ENCODE results near the gene EXOC8. TPM values are rescaled to one million over a fixed set of nuclear protein-coding genes. Genes with fewer than 3 reads are reported as not detected.
A peak's percentile ranks its signal among the peaks of the same experiment; 100 is the strongest.

The EXOC8 gene
- total and polyA plus RNA-seq, 2 of the 13 experiments (the other 11 are each of a cell fraction or from before 2014, with no cell fraction given), result 2.1 to 7.9 TPM

GRCh38 chr1:231385416-231385748, 47.7 kb upstream of the EXOC8 start (continued):
- no peak for TF ChIP-seq CEBPG (CRISPR knock-in tag; IDR thresholded peaks at IDR 0.05)
- no peak for TF ChIP-seq ADNP (CRISPR knock-in tag; IDR thresholded peaks at IDR 0.05)
- no peak for TF ChIP-seq NR2F2 (IDR thresholded peaks at IDR 0.05; ENCODE audit: borderline replicate concordance, low read depth)
- TF ChIP-seq ZFP36L1 (CRISPR knock-in tag; IDR thresholded peaks at IDR 0.05), result no peak
- TF ChIP-seq ZNF335 (CRISPR knock-in tag; IDR thresholded peaks at IDR 0.05), result no peak
- TF ChIP-seq, protein P1, sequence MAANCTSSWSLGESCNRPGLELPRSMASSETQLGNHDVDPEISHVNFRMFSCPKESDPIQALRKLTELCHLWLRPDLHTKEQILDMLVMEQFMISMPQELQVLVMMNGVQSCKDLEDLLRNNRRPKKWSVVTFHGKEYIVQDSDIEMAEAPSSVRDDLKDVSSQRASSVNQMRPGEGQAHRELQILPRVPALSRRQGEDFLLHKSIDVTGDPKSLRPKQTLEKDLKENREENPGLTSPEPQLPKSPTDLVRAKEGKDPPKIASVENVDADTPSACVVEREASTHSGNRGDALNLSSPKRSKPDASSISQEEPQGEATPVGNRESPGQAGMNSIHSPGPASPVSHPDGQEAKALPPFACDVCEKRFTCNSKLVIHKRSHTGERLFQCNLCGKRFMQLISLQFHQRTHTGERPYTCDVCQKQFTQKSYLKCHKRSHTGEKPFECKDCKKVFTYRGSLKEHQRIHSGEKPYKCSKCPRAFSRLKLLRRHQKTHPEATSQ (CRISPR knock-in tag; IDR thresholded peaks at IDR 0.05; ENCODE audit: borderline replicate concordance), result no peak
- TF ChIP-seq SOX5 (CRISPR knock-in tag; IDR thresholded peaks at IDR 0.05; ENCODE audit: borderline replicate concordance), result 0 out of 2 replicates have a peak, but pooled peaks have one; percentile 18
- no peak for TF ChIP-seq PAF1 (CRISPR knock-in tag; IDR thresholded peaks at IDR 0.05)
- peak; percentile 66; the same call in 1 of the 2 replicates for TF ChIP-seq PPARG (CRISPR knock-in tag; conservative IDR thresholded peaks at IDR 0.05)
- no peak for TF ChIP-seq ZNF10 (CRISPR knock-in tag; IDR thresholded peaks at IDR 0.05; ENCODE audit: borderline replicate concordance, low read depth)
- no peak for TF ChIP-seq TBP (CRISPR knock-in tag; IDR thresholded peaks at IDR 0.05)
- TF ChIP-seq ETV5 (CRISPR knock-in tag; IDR thresholded peaks at IDR 0.05; ENCODE audit: borderline replicate concordance), result peak; percentile 44; the same call in 1 of the 2 replicates
- 0 out of 2 replicates have a peak, but pooled peaks have one; percentile 21 for TF ChIP-seq GATAD2A (CRISPR knock-in tag; IDR thresholded peaks at IDR 0.05)

DNA sequence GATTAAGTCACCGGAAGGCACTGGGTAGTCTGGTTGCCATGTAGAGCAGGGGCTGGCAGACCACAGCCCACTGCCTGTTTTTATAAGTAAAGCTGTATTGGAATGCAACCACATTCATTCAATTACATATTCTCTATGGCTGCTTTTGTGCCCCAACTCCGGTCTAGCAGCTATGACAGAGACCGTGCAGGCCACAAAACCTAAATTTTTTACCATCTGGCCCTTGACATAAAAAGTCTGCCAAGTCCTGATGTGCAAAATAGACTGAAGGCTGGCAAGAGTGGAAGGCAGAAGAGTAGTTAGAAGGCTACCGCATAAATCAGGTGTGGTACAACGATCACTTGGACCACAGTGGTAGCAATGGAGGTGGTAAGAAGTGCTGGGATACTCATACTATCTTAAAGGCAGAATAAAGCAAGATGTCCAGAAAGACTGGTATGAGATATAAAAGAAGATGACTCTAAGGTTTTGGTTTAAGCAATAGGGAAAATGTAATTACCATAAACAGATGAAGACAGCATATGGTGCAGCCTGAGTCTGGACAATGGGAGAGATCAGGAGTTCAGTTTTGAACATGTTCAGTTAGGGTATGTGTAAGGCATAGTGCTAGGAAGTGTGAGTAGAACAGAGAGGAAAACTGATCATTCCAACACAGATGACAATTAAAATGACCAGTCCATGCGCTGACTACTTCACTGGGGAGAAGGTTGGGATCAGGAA, 47.2 kb upstream of the EXOC8 start:
- Histone ChIP-seq H3K4me3 (replicated peaks in 1 of 3; ENCODE audit: insufficient read depth in 1 of 3, low read depth in 2 of 3, low read length in 3 of 3) (no peak overlapping the region), H3K27me3 (ENCODE audit: control insufficient read depth in 1 of 2, insufficient read depth in 2 of 2, low read length in 2 of 2) (no peaks in the 10 kb centered on the region), H3K9me3 (ENCODE audit: low read length) (no peaks in the 10 kb centered on the region), H3K79me2 (ENCODE audit: insufficient read depth, low read length) (peaks cover 94% of the 10 kb centered on the region), H3K27ac (ENCODE audit: extremely low read length, insufficient read depth, low read length) (peak overlapping the region; percentile 0), H3K9ac (ENCODE audit: insufficient read depth, low read depth, low read length) (no peak overlapping the region), H2AFZ (ENCODE audit: low read length) (no peak overlapping the region), H3K4me2 (ENCODE audit: low read depth, low read length) (peak overlapping the region; percentile 5), H4K20me1 (ENCODE audit: insufficient read depth, low read length) (peaks cover 73% of the 10 kb centered on the region), H3K4me1 (ENCODE audit: insufficient read depth, low read length) (peaks cover 61% of the 10 kb centered on the region), H3K36me3 (replicated peaks in 1 of 2; ENCODE audit: control insufficient read depth in 1 of 2, insufficient read depth in 2 of 2, low read length in 2 of 2) (peaks cover 2 to 23% of the 10 kb centered on the region in 2 experiments)
- in situ Hi-C loops (cut with HindIII; ENCODE audit: extremely low pct_ligation_motif_present, low pct_unique_long_range_greater_than_20kb), result no loop called here
- POLR2A ChIA-PET, result interaction anchor here (1.6 kb wide), 1 partner anchor 143 kb away, joined by 3 read pairs; the partner anchor contains the start of gene TSNAX
- FAIRE-seq (no peak), DNase-seq (ENCODE audit: low spot score) (no peak), ATAC-seq (peak; percentile 64)
- no TSS peak for BruUV-seq (replicated peaks)
- intact Hi-C loops (cut with micrococcal nuclease; ENCODE audit: unreplicated experiment), result loop anchor here (5.0 kb wide), 1 partner anchor 32 kb away; no protein-coding TSS in a partner anchor
- WGBS (ENCODE audit: low lambda C conversion rate), result 98% methylated on average over 6 of the region's 6 CpGs
- CTCF ChIA-PET (ENCODE audit: low intra/inter-chr PET ratio, low total read pairs), result no interaction called here
- TF ChIP-seq ZNF142 (CRISPR knock-in tag; IDR thresholded peaks at IDR 0.05), result no peak
- TF ChIP-seq ZZZ3 (CRISPR knock-in tag; IDR thresholded peaks at IDR 0.05; ENCODE audit: borderline replicate concordance), result no peak
- TF ChIP-seq ZNF34 (CRISPR knock-in tag; IDR thresholded peaks at IDR 0.05; ENCODE audit: borderline replicate concordance), result no peak
- no peak for TF ChIP-seq CREB1 (IDR thresholded peaks at IDR 0.05)
- no peak for TF ChIP-seq CREB1 (CRISPR knock-in tag; IDR thresholded peaks at IDR 0.05)
- no peak for TF ChIP-seq SP140L (CRISPR knock-in tag; IDR thresholded peaks at IDR 0.05; ENCODE audit: borderline replicate concordance)

All from HepG2 (cell line).